ENCODE results near the gene ALPI. TPM values are rescaled to one million over a fixed set of nuclear protein-coding genes. Genes with fewer than 3 reads are reported as not detected.

ALPI gene
- total and polyA plus RNA-seq, 9 of the 15 experiments (the other 6 are each of a cell fraction or from before 2014, with no cell fraction given): not detected

DNA sequence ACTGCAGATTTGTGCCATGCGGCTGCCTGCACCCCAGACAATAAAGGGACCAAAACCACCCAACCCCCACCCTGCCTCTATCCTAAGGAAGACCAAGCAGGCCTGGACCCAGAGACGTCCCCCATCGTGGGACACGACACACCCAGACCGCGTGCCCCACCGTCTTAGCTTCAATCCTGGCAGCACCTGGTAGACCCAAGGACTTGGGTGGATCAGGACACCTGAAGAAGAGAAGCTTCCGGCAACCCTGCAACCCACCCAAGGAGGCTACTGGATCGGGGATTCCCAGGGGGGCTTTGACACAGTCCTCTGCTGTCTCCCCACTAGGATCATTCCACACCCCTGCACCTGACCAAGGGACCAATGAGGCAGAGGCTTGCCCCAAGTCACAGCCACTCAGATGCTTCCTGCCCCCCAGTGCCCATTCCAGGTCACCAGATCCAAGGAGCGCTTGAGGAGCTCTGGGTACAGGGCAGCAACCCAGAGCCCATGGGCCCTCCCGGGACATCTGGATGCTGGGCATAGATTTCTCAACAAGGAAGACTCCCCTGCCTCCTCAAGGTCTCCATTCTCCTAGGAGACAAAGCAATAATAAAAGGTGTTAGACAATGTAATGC is 3.6 kb downstream of the ALPI start (continued):
- TF ChIP-seq, protein P1, sequence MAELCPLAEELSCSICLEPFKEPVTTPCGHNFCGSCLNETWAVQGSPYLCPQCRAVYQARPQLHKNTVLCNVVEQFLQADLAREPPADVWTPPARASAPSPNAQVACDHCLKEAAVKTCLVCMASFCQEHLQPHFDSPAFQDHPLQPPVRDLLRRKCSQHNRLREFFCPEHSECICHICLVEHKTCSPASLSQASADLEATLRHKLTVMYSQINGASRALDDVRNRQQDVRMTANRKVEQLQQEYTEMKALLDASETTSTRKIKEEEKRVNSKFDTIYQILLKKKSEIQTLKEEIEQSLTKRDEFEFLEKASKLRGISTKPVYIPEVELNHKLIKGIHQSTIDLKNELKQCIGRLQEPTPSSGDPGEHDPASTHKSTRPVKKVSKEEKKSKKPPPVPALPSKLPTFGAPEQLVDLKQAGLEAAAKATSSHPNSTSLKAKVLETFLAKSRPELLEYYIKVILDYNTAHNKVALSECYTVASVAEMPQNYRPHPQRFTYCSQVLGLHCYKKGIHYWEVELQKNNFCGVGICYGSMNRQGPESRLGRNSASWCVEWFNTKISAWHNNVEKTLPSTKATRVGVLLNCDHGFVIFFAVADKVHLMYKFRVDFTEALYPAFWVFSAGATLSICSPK (IDR thresholded peaks at IDR 0.05; ENCODE audit: borderline replicate concordance): no peak
- TF ChIP-seq MAZ (CRISPR knock-in tag; conservative IDR thresholded peaks at IDR 0.05 in 1 of 2, IDR thresholded peaks at IDR 0.05 in 1 of 2) (no peak), CBFA2T3 (IDR thresholded peaks at IDR 0.05) (no peak), BHLHE40 (IDR thresholded peaks at IDR 0.05; ENCODE audit: low read length) (no peak), POLR3G (IDR thresholded peaks at IDR 0.05; ENCODE audit: extremely low read depth, insufficient read length, insufficient replicate concordance) (no peak), TGIF2 (CRISPR knock-in tag; IDR thresholded peaks at IDR 0.05) (no peak), ZNF644 (tag; IDR thresholded peaks at IDR 0.05; ENCODE audit: low read depth) (no peak), FOXK2 (conservative IDR thresholded peaks at IDR 0.05 in 1 of 2, IDR thresholded peaks at IDR 0.05 in 1 of 2; ENCODE audit: low read depth in 2 of 2) (no peak), SNRNP70 (optimal IDR thresholded peaks at IDR 0.05; ENCODE audit: low read depth, low read length) (no peak), PHF8 (IDR thresholded peaks at IDR 0.05; ENCODE audit: borderline replicate concordance, low read length) (no peak)
- TF ChIP-seq, protein P2, sequence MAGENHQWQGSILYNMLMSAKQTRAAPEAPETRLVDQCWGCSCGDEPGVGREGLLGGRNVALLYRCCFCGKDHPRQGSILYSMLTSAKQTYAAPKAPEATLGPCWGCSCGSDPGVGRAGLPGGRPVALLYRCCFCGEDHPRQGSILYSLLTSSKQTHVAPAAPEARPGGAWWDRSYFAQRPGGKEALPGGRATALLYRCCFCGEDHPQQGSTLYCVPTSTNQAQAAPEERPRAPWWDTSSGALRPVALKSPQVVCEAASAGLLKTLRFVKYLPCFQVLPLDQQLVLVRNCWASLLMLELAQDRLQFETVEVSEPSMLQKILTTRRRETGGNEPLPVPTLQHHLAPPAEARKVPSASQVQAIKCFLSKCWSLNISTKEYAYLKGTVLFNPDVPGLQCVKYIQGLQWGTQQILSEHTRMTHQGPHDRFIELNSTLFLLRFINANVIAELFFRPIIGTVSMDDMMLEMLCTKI (IDR thresholded peaks at IDR 0.05; ENCODE audit: partially characterized antibody): no peak
- TF ChIP-seq, protein P3, sequence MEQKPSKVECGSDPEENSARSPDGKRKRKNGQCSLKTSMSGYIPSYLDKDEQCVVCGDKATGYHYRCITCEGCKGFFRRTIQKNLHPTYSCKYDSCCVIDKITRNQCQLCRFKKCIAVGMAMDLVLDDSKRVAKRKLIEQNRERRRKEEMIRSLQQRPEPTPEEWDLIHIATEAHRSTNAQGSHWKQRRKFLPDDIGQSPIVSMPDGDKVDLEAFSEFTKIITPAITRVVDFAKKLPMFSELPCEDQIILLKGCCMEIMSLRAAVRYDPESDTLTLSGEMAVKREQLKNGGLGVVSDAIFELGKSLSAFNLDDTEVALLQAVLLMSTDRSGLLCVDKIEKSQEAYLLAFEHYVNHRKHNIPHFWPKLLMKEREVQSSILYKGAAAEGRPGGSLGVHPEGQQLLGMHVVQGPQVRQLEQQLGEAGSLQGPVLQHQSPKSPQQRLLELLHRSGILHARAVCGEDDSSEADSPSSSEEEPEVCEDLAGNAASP (IDR thresholded peaks at IDR 0.05): no peak

Data from K562 (cell line).